ENCODE measurements around the gene SUSD2.

DNA sequence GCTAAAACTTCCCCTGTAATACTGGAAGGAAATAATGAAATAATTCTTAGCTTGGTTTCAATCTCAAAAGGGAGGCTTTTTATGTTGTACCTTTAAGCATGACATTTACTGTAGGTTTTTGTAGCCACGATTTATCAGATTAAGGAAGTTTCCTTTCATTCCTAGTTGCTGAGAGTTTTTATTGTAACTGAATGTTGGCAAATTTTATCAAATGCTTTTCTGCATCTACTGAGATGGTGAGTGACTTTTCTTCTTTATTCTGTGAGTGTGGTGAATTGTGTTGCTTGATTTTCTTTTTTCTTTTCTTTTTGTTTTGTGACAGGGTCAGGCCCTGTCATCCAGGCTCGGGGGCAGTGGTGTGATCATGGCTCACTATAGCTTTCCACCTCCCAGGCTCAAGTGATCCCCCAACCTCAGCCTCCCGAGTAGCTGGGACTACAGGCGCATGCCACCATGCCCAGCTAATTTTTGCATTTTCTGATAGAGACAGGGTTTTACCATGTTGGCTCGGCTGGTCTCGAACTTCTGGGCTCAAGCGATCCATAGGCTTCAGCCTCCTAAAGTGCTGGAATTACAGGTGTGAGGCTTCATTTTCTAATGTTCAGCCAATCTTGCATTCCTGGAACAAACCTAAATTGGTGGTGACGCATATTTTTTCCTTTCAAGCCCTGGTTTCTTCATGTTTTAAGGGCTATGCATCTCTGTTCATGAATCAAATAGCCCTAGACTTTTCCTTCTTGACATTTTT lies 26.2 kb downstream of the SUSD2 start:
- TF ChIP-seq POLR2A (conservative IDR thresholded peaks at IDR 0.05): no peak
- TF ChIP-seq, protein P1, sequence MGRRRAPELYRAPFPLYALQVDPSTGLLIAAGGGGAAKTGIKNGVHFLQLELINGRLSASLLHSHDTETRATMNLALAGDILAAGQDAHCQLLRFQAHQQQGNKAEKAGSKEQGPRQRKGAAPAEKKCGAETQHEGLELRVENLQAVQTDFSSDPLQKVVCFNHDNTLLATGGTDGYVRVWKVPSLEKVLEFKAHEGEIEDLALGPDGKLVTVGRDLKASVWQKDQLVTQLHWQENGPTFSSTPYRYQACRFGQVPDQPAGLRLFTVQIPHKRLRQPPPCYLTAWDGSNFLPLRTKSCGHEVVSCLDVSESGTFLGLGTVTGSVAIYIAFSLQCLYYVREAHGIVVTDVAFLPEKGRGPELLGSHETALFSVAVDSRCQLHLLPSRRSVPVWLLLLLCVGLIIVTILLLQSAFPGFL (CRISPR knock-in tag; IDR thresholded peaks at IDR 0.05): no peak
- TF ChIP-seq, protein P2, sequence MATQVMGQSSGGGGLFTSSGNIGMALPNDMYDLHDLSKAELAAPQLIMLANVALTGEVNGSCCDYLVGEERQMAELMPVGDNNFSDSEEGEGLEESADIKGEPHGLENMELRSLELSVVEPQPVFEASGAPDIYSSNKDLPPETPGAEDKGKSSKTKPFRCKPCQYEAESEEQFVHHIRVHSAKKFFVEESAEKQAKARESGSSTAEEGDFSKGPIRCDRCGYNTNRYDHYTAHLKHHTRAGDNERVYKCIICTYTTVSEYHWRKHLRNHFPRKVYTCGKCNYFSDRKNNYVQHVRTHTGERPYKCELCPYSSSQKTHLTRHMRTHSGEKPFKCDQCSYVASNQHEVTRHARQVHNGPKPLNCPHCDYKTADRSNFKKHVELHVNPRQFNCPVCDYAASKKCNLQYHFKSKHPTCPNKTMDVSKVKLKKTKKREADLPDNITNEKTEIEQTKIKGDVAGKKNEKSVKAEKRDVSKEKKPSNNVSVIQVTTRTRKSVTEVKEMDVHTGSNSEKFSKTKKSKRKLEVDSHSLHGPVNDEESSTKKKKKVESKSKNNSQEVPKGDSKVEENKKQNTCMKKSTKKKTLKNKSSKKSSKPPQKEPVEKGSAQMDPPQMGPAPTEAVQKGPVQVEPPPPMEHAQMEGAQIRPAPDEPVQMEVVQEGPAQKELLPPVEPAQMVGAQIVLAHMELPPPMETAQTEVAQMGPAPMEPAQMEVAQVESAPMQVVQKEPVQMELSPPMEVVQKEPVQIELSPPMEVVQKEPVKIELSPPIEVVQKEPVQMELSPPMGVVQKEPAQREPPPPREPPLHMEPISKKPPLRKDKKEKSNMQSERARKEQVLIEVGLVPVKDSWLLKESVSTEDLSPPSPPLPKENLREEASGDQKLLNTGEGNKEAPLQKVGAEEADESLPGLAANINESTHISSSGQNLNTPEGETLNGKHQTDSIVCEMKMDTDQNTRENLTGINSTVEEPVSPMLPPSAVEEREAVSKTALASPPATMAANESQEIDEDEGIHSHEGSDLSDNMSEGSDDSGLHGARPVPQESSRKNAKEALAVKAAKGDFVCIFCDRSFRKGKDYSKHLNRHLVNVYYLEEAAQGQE (IDR thresholded peaks at IDR 0.05; ENCODE audit: borderline replicate concordance): no peak
- TF ChIP-seq, protein P2 (CRISPR knock-in tag; IDR thresholded peaks at IDR 0.05; ENCODE audit: low read depth): no peak
- TF ChIP-seq POLR2AphosphoS5 (IDR thresholded peaks at IDR 0.05; ENCODE audit: control insufficient read depth, insufficient read depth, low read depth, low read length): no peak
- TF ChIP-seq, protein P3, sequence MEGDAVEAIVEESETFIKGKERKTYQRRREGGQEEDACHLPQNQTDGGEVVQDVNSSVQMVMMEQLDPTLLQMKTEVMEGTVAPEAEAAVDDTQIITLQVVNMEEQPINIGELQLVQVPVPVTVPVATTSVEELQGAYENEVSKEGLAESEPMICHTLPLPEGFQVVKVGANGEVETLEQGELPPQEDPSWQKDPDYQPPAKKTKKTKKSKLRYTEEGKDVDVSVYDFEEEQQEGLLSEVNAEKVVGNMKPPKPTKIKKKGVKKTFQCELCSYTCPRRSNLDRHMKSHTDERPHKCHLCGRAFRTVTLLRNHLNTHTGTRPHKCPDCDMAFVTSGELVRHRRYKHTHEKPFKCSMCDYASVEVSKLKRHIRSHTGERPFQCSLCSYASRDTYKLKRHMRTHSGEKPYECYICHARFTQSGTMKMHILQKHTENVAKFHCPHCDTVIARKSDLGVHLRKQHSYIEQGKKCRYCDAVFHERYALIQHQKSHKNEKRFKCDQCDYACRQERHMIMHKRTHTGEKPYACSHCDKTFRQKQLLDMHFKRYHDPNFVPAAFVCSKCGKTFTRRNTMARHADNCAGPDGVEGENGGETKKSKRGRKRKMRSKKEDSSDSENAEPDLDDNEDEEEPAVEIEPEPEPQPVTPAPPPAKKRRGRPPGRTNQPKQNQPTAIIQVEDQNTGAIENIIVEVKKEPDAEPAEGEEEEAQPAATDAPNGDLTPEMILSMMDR (IDR thresholded peaks at IDR 0.05 in 2 of 3, conservative IDR thresholded peaks at IDR 0.05 in 1 of 3; ENCODE audit: insufficient read depth in 2 of 3, low read depth in 1 of 3, low read length in 3 of 3): no peak
- no peak for TF ChIP-seq NCOA1 (IDR thresholded peaks at IDR 0.05; ENCODE audit: low read depth)
- TF ChIP-seq, protein P4, sequence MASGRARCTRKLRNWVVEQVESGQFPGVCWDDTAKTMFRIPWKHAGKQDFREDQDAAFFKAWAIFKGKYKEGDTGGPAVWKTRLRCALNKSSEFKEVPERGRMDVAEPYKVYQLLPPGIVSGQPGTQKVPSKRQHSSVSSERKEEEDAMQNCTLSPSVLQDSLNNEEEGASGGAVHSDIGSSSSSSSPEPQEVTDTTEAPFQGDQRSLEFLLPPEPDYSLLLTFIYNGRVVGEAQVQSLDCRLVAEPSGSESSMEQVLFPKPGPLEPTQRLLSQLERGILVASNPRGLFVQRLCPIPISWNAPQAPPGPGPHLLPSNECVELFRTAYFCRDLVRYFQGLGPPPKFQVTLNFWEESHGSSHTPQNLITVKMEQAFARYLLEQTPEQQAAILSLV (tag; IDR thresholded peaks at IDR 0.05): no peak
- TF ChIP-seq, protein P5, sequence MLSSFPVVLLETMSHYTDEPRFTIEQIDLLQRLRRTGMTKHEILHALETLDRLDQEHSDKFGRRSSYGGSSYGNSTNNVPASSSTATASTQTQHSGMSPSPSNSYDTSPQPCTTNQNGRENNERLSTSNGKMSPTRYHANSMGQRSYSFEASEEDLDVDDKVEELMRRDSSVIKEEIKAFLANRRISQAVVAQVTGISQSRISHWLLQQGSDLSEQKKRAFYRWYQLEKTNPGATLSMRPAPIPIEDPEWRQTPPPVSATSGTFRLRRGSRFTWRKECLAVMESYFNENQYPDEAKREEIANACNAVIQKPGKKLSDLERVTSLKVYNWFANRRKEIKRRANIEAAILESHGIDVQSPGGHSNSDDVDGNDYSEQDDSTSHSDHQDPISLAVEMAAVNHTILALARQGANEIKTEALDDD (IDR thresholded peaks at IDR 0.05): no peak
- no peak for TF ChIP-seq EP300 (IDR thresholded peaks at IDR 0.05; ENCODE audit: low read length)
- no peak for TF ChIP-seq NR2C2 (CRISPR knock-in tag; IDR thresholded peaks at IDR 0.05)
- no peak for TF ChIP-seq NR2C2 (tag; IDR thresholded peaks at IDR 0.05)
- no peak for TF ChIP-seq FOXJ3 (CRISPR knock-in tag; IDR thresholded peaks at IDR 0.05)
